ENCODE measurements around the gene R3HDML. TPM values are rescaled to one million over a fixed set of nuclear protein-coding genes. Genes with fewer than 3 reads are reported as not detected.

The R3HDML gene
- not detected for total RNA-seq

GRCh38 chr20:44336725-44337380, at the start of gene R3HDML:
R3HDML (plus strand) TSS chr20:44337043; CDS start chr20:44337158, 115 bp downstream.

GRCh38 chr20:44310664-44311639, 25.9 kb upstream of the R3HDML start, which contains the start of gene FITM2:
FITM2 (minus strand) TSS chr20:44311202; CDS start chr20:44311148, 54 bp downstream.

GRCh38 chr20:44355498-44356352, 18.9 kb downstream of the R3HDML start, which contains the start of gene HNF4A:
HNF4A (plus strand) TSS chr20:44355699; CDS start chr20:44355805, 106 bp downstream.

Small RNA genes within 50 kb of the gene (small RNA-seq; reads per million reads assigned to genes)
- gene RF00019 (ENCODE audit: low replicate concordance) = not detected

Other genes starting within 250 kb of the R3HDML start
- 22.8 TPM for gene JPH2, start 149.9 kb upstream of the R3HDML start, total RNA-seq
- gene OSER1, start 126.3 kb upstream of the R3HDML start, total RNA-seq = 30.9 TPM
- not detected for gene GDAP1L1, start 89.7 kb upstream of the R3HDML start, total RNA-seq
- 9.8 TPM for gene FITM2, start 25.8 kb upstream of the R3HDML start, total RNA-seq
- 28.7 TPM for gene HNF4A, start 18.7 kb downstream of the R3HDML start, total RNA-seq
- 9.4 TPM for gene TTPAL, start 138.8 kb downstream of the R3HDML start, total RNA-seq
- gene SERINC3, start 185.0 kb downstream of the R3HDML start, total RNA-seq = 56.0 TPM
- gene PKIG, start 245.5 kb downstream of the R3HDML start, total RNA-seq = 39.8 TPM

Data from metanephros (tissue), 2 donors.